HCT116 (cell line): ENCODE results near the gene KCNC1. TPM values are rescaled to one million over a fixed set of nuclear protein-coding genes. Genes with fewer than 3 reads are reported as not detected.

Source experiments
- ATAC-seq: fragments of 200-7000 bp; cut with Tn5 transposase; 2 replicates; pipeline ENCODE4 v1.9.1; 2020; ENCODE audit warnings: mild to moderate bottlenecking, moderate library complexity
- BruUV-seq: library from RNA; stranded (reverse); fragments of 400-500 nt; replicated peaks from 2 replicates; lab custom pipeline; 2021; lab: Mats Ljungman, UMichigan
- CTCF ChIA-PET: fragments of 300-600 bp; sonication (Branson Sonifier 250); formaldehyde crosslinking; loops from one replicate; lab custom pipeline; 2021; ENCODE audit warnings: antibody characterized with exemption; lab: Charles Lee
- POLR2A ChIA-PET: fragments of 300-600, 350-600 bp; sonication (Branson Sonifier 250); formaldehyde crosslinking; loops from one replicate; lab custom pipeline; 2021; ENCODE audit warnings: antibody characterized with exemption; lab: Charles Lee
- RAD21 ChIA-PET, 2 experiments: fragments of 300-600 bp; sonication (Branson Sonifier 250); formaldehyde crosslinking; loops; one replicate each; lab custom pipeline; 2023; ENCODE audit warnings: low total read pairs in 2 of 2; ENCODE audit not compliant: uncharacterized antibody in 2 of 2, unreplicated experiment in 2 of 2, low non-redundant PET in 1 of 2; lab: Charles Lee
- DNase-seq: peaks from one replicate; pipeline ENCODE4 v3.0.0-alpha.2; 2010; ENCODE audit warnings: low read depth, low spot score
- H2AFZ ChIP-seq: fragments of 200-600 bp; shearing (Covaris generic), sonication (generic); 2 replicates; pipeline ENCODE4 v1.6.1; 2017; ENCODE audit warnings: low read depth, mixed run types, mixed read lengths, antibody characterized with exemption, low read length; ENCODE audit not compliant: poor library complexity, severe bottlenecking
- H3K27ac ChIP-seq: 2 replicates; pipeline ENCODE4 v1.5.1; 2012; ENCODE audit warnings: low read depth, low read length
- H3K27me3 ChIP-seq: fragments of 200-600 bp; sonication (generic); 2 replicates; pipeline ENCODE4 v1.6.1; 2016; ENCODE audit warnings: mixed run types, low read length, mixed read lengths; ENCODE audit not compliant: insufficient read depth
- H3K36me3 ChIP-seq, 2 experiments: fragments of 200-500 bp in 1 of 2; fragments of 200-600 bp in 1 of 2; sonication (Bioruptor generic) in 1 of 2; sonication (generic) in 1 of 2; 2 replicates each; pipeline versions ENCODE4 v1.5.1 to v1.6.1; 2014 to 2016; ENCODE audit warnings: low read length in 2 of 2, inconsistent platforms in 1 of 2, mixed read lengths in 1 of 2, mixed run types in 1 of 2; ENCODE audit not compliant: insufficient read depth in 2 of 2, control insufficient read depth in 1 of 2
- H3K4me1 ChIP-seq, 2 experiments: fragments of 200-600 bp in 1 of 2; sonication (generic) in 1 of 2; 2 replicates each; pipeline versions ENCODE4 v1.5.1 to v1.6.1; 2012 to 2017; ENCODE audit warnings: low read length in 2 of 2, inconsistent platforms in 1 of 2, mild to moderate bottlenecking in 1 of 2, mixed read lengths in 1 of 2, mixed run types in 1 of 2, moderate library complexity in 1 of 2; ENCODE audit not compliant: insufficient read depth in 2 of 2, control insufficient read depth in 1 of 2
- H3K4me2 ChIP-seq: fragments of 200-600 bp; sonication (generic); 2 replicates; pipeline ENCODE4 v1.6.1; 2017; ENCODE audit warnings: mixed run types, low read length, mixed read lengths
- H3K4me3 ChIP-seq, 2 experiments: fragments of 200-600 bp in 1 of 2; sonication (generic) in 1 of 2; replicated peaks in 1 of 2; 2 replicates each; pipeline ENCODE4 v1.5.1; 2011 to 2016; ENCODE audit warnings: low read length in 2 of 2, control low read depth in 1 of 2, low read depth in 1 of 2, mild to moderate bottlenecking in 1 of 2, mixed read lengths in 1 of 2, mixed run types in 1 of 2
- H3K79me2 ChIP-seq: fragments of 200-600 bp; sonication (generic); 2 replicates; pipeline ENCODE4 v1.6.1; 2017; ENCODE audit warnings: mild to moderate bottlenecking, mixed run types, low read length, moderate library complexity, mixed read lengths; ENCODE audit not compliant: insufficient read depth
- H3K9ac ChIP-seq: fragments of 200-600 bp; sonication (generic); 2 replicates; pipeline ENCODE4 v1.6.1; 2016; ENCODE audit warnings: low read length, mixed read lengths
- H3K9me2 ChIP-seq: fragments of 200-600 bp; sonication (generic), shearing (Covaris generic); 2 replicates; pipeline ENCODE4 v1.6.1; 2017; ENCODE audit warnings: mixed run types, mild to moderate bottlenecking, moderate library complexity; ENCODE audit not compliant: insufficient read depth
- H3K9me3 ChIP-seq, 2 experiments: fragments of 200-500 bp in 1 of 2; fragments of 200-600 bp in 1 of 2; sonication (Bioruptor generic) in 1 of 2; sonication (generic) in 1 of 2; 2 replicates each; pipeline ENCODE4 v1.6.1; 2014 to 2017; ENCODE audit warnings: low read length in 2 of 2, mixed read lengths in 2 of 2, inconsistent platforms in 1 of 2, low read depth in 1 of 2, mild to moderate bottlenecking in 1 of 2, mixed run types in 1 of 2, moderate library complexity in 1 of 2; ENCODE audit not compliant: control insufficient read depth in 1 of 2, insufficient read depth in 1 of 2
- H4K20me1 ChIP-seq: fragments of 200-600 bp; sonication (generic), shearing (Covaris generic); 2 replicates; pipeline ENCODE4 v1.6.1; 2017; ENCODE audit warnings: mixed run types, mild to moderate bottlenecking, moderate library complexity; ENCODE audit not compliant: insufficient read depth
- ATF3 ChIP-seq: IDR thresholded peaks from 2 replicates; pipeline ENCODE4 v1.6.1; 2012
- CEBPB ChIP-seq: IDR thresholded peaks from 2 replicates; pipeline ENCODE4 v1.6.1; 2012; ENCODE audit warnings: low read depth
- CTCF ChIP-seq, 3 experiments: fragments of 200-600 bp in 1 of 3; sonication (generic) in 1 of 3; IDR thresholded peaks in 2 of 3; conservative IDR thresholded peaks in 1 of 3; 2 replicates each; pipeline ENCODE4 v1.5.1; 2012 to 2017; ENCODE audit warnings: low read depth in 2 of 3, low read length in 2 of 3, antibody characterized with exemption in 1 of 3, borderline replicate concordance in 1 of 3, control low read depth in 1 of 3, mild to moderate bottlenecking in 1 of 3, mixed read lengths in 1 of 3, mixed run types in 1 of 3, moderate library complexity in 1 of 3; ENCODE audit not compliant: insufficient read depth in 1 of 3
- EGR1 ChIP-seq: IDR thresholded peaks from 2 replicates; pipeline ENCODE4 v1.6.1; 2012; ENCODE audit warnings: low read depth
- ELF1 ChIP-seq: IDR thresholded peaks from 2 replicates; pipeline ENCODE4 v1.6.1; 2012; ENCODE audit warnings: low read depth, borderline replicate concordance
- EZH2 ChIP-seq: fragments of 200-600 bp; sonication (generic); IDR thresholded peaks from 2 replicates; pipeline ENCODE4 v1.6.1; 2017; ENCODE audit warnings: antibody characterized with exemption, mixed run types
- FOSL1 ChIP-seq: IDR thresholded peaks from 2 replicates; pipeline ENCODE4 v1.6.1; 2012; ENCODE audit warnings: low read depth
- JUND ChIP-seq: IDR thresholded peaks from 2 replicates; pipeline ENCODE4 v1.6.1; 2012
- MAX ChIP-seq: IDR thresholded peaks from 2 replicates; pipeline ENCODE4 v1.6.1; 2012
- POLR2AphosphoS5 ChIP-seq: IDR thresholded peaks from 2 replicates; pipeline ENCODE4 v1.6.1; 2011; ENCODE audit warnings: mild to moderate bottlenecking, low read depth, low read length, moderate library complexity
- RAD21 ChIP-seq: IDR thresholded peaks from 2 replicates; pipeline ENCODE4 v1.6.1; 2012; ENCODE audit warnings: low read depth, mild to moderate bottlenecking
- REST ChIP-seq: IDR thresholded peaks from 2 replicates; pipeline ENCODE4 v1.6.1; 2012; ENCODE audit warnings: low read depth
- SIN3A ChIP-seq: IDR thresholded peaks from 2 replicates; pipeline ENCODE4 v1.6.1; 2012; ENCODE audit warnings: low read depth
- SP1 ChIP-seq: IDR thresholded peaks from 2 replicates; pipeline ENCODE4 v1.6.1; 2012; ENCODE audit warnings: low read depth
- TCF7L2 ChIP-seq: IDR thresholded peaks from 2 replicates; pipeline ENCODE4 v1.7.0; 2011; ENCODE audit warnings: borderline replicate concordance, inconsistent platforms; ENCODE audit not compliant: insufficient read depth, insufficient read length; ENCODE audit errors: extremely low read depth
- YY1 ChIP-seq: IDR thresholded peaks from 2 replicates; pipeline ENCODE4 v1.6.1; 2011; ENCODE audit warnings: low read length, low read depth, moderate library complexity, mild to moderate bottlenecking; ENCODE audit not compliant: insufficient replicate concordance; ENCODE audit errors: extremely low read depth
- ZBTB33 ChIP-seq: IDR thresholded peaks from 2 replicates; pipeline ENCODE4 v1.6.1; 2011; ENCODE audit warnings: mild to moderate bottlenecking, low read length, moderate library complexity; ENCODE audit not compliant: insufficient replicate concordance; ENCODE audit errors: extremely low read depth
- ZFX ChIP-seq: fragments of 450-650 bp; IDR thresholded peaks from 2 replicates; pipeline ENCODE4 v1.6.1; 2017
- ZNF274 ChIP-seq: fragments of 200-500 bp; sonication (Bioruptor generic); IDR thresholded peaks from 2 replicates; pipeline ENCODE4 v1.6.1; 2014; ENCODE audit warnings: mild to moderate bottlenecking, low read depth, low read length, inconsistent platforms
- intact Hi-C: fragments of 100-400 bp; cut with micrococcal nuclease; formaldehyde crosslinking; loops from 2 replicates; pipeline ENCODE4 v1.10.0; 2022
- total RNA-seq: library from RNA; stranded (reverse); gene quantifications from one replicate; pipeline ENCODE4 v1.2.1, GENCODE V29; 2021; ENCODE audit not compliant: unreplicated experiment

The KCNC1 gene
- total RNA-seq, 1 experiment from 2014 or later, result 0.12 TPM

GRCh38 chr11:17746096-17746495 is 11.5 kb downstream of the KCNC1 start:
- Histone ChIP-seq H3K4me2 (no peak overlapping the region), H3K4me3 (no peak overlapping the region), H2AFZ (no peak overlapping the region), H3K27me3 (no peaks in the 10 kb centered on the region), H3K9ac (no peak overlapping the region), H3K27ac (no peak overlapping the region), H3K4me1 (0 out of 4 replicates have a peak, but pooled peaks cover 0 to 5% of the 10 kb centered on the region in 2 experiments), H3K9me2 (no peaks in the 10 kb centered on the region), H3K9me3 (no peaks in the 10 kb centered on the region), H3K36me3 (no peaks in the 10 kb centered on the region), H4K20me1 (no peaks in the 10 kb centered on the region), H3K79me2 (no peaks in the 10 kb centered on the region)
- intact Hi-C loops, result no loop called here
- no TSS peak for BruUV-seq
- no peak for DNase-seq
- no peak for ATAC-seq
- TF ChIP-seq SP1 (no peak), ZBTB33 (no peak), RAD21 (no peak), ELF1 (no peak), POLR2AphosphoS5 (no peak), CEBPB (no peak), ZNF274 (no peak), FOSL1 (no peak), EZH2 (no peak), EGR1 (no peak), MAX (no peak), JUND (no peak), ZFX (no peak), ATF3 (no peak), TCF7L2 (no peak), YY1 (no peak), REST (no peak), SIN3A (no peak), CTCF (IDR thresholded peaks at IDR 0.05 in 2 of 3, conservative IDR thresholded peaks at IDR 0.05 in 1 of 3; ENCODE audit: borderline replicate concordance in 1 of 3, insufficient read depth in 1 of 3, low read depth in 2 of 3, low read length in 2 of 3) (no peak)
- POLR2A ChIA-PET, result no interaction called here
- RAD21 ChIA-PET, result no interaction called here
- CTCF ChIA-PET, result interaction anchor here (1.0 to 2.4 kb wide), 2 partner anchors 13 to 15 kb away, joined by 3 to 9 read pairs; no protein-coding TSS in a partner anchor
